GM19324 (cell line): Measurements from ENCODE around the gene TRIM34.
"Not testable (repeated sequence)": the region's sequence is repeated elsewhere in the genome, so short reads cannot be mapped to it uniquely, and the experiment has no call there.

Experiments used
- ATAC-seq: cut with Tn5 transposase; IDR thresholded peaks from one replicate; pipeline ENCODE4 v1.9.1; 2021; ENCODE audit warnings: mild to moderate bottlenecking, moderate library complexity; ENCODE audit not compliant: unreplicated experiment, low FRiP score

TRIM34 gene

GRCh38 chr11:5683620-5684019, 58.8 kb downstream of the TRIM34 start:
- not testable (repeated sequence) for ATAC-seq

- ATAC-seq, result peak; percentile 5
Measured at GRCh38 chr11:5684036-5684645, 59.3 kb downstream of the TRIM34 start.

GRCh38 chr11:5684646-5685362, 60.0 kb downstream of the TRIM34 start, which contains the start of gene TRIM5:
Gene TRIM5, minus strand, starts transcription at chr11:5685074. Its CDS starts 4,897 bp downstream, at chr11:5680177.
- ATAC-seq, result peak; percentile 81

- ATAC-seq, result no peak
Measured at GRCh38 chr11:5686426-5686825, 61.6 kb downstream of the TRIM34 start.

GRCh38 chr11:5688482-5688881, 63.7 kb downstream of the TRIM34 start:
- ATAC-seq, result no peak

GRCh38 chr11:5689551-5689983, 64.8 kb downstream of the TRIM34 start, which contains the start of gene TRIM22:
Gene TRIM22, plus strand, starts transcription at chr11:5689790. Its CDS starts 6,443 bp downstream, at chr11:5696233.
- ATAC-seq, result peak; percentile 77

- no peak for ATAC-seq
Measured at GRCh38 chr11:5690216-5690615, 65.4 kb downstream of the TRIM34 start.

- no peak for ATAC-seq
Measured at GRCh38 chr11:5690736-5691135, 65.9 kb downstream of the TRIM34 start.

- not testable (repeated sequence) for ATAC-seq
Measured at GRCh38 chr11:5691238-5691963, 66.6 kb downstream of the TRIM34 start.

- ATAC-seq, result no peak
Measured at GRCh38 chr11:5691964-5692361, 67.2 kb downstream of the TRIM34 start.
